ENCODE results near the gene VTI1B. TPM values are rescaled to one million over a fixed set of nuclear protein-coding genes. Genes with fewer than 3 reads are reported as not detected.

VTI1B gene
- total RNA-seq, 1 donor from 2014 or later = 125 TPM

DNA sequence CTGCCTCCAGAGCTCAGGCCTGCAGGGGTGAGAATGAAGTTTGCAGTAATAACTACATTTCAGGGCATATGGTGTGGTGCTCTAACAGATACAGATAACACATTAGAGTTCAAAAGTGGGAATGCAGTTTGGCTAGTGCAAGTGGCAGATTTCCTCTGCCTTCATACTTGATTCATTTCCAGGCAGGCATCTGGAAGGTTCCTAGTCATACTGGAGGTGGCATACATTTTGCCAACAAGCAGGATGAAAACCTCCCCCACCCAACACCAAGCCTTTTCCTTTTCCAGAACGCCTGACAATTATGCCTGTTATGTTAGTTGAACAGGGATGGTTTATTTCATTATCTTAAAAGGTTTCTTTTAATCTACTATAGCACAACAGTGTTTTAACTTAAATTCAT lies 24.3 kb downstream of the VTI1B start:
- Histone ChIP-seq H3K36me3 (peaks cover 84% of the 10 kb centered on the region), H3K27ac (replicated peaks) (no peak overlapping the region), H3K27me3 (ENCODE audit: low read depth) (no peaks in the 10 kb centered on the region), H3K4me1 (peaks cover 14% of the 10 kb centered on the region), H3K4me3 (no peak overlapping the region), H3K9me3 (replicated peaks) (no peaks in the 10 kb centered on the region)
- TF ChIP-seq, protein P1, sequence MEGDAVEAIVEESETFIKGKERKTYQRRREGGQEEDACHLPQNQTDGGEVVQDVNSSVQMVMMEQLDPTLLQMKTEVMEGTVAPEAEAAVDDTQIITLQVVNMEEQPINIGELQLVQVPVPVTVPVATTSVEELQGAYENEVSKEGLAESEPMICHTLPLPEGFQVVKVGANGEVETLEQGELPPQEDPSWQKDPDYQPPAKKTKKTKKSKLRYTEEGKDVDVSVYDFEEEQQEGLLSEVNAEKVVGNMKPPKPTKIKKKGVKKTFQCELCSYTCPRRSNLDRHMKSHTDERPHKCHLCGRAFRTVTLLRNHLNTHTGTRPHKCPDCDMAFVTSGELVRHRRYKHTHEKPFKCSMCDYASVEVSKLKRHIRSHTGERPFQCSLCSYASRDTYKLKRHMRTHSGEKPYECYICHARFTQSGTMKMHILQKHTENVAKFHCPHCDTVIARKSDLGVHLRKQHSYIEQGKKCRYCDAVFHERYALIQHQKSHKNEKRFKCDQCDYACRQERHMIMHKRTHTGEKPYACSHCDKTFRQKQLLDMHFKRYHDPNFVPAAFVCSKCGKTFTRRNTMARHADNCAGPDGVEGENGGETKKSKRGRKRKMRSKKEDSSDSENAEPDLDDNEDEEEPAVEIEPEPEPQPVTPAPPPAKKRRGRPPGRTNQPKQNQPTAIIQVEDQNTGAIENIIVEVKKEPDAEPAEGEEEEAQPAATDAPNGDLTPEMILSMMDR (IDR thresholded peaks at IDR 0.05; ENCODE audit: borderline replicate concordance) = no peak
- DNase-seq = no peak
- intact Hi-C loops (cut with micrococcal nuclease) = no loop called here

DNA sequence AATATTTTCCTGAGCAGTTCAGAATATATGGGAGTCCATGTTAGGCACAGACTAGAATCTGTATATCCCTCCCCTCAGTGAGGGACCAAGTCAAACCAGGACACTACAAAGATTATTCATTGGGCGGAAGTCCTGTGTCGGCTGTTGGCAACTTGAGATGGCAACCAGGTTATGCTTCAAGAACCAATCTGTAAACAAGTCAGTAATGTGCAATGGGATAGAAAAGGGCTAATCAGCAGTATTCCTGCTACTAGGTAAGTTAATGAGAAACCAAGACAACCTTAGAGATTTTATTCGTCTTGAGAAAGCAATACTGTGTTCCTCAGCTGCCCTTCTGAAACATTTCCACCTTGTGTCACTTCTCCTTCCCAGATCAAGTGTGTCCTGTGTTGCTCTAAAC lies 28.3 kb downstream of the VTI1B start:
- H3K27me3 ChIP-seq (ENCODE audit: low read depth) = no peaks in the 10 kb centered on the region
- no peak overlapping the region for H3K4me3 ChIP-seq
- intact Hi-C loops (cut with micrococcal nuclease) = no loop called here
- H3K9me3 ChIP-seq (replicated peaks) = no peaks in the 10 kb centered on the region
- TF ChIP-seq, protein P1 (IDR thresholded peaks at IDR 0.05; ENCODE audit: borderline replicate concordance) = no peak
- H3K4me1 ChIP-seq = peaks cover 16% of the 10 kb centered on the region
- no peak overlapping the region for H3K27ac ChIP-seq (replicated peaks)
- H3K36me3 ChIP-seq = peaks cover 45% of the 10 kb centered on the region
- DNase-seq = no peak

DNA sequence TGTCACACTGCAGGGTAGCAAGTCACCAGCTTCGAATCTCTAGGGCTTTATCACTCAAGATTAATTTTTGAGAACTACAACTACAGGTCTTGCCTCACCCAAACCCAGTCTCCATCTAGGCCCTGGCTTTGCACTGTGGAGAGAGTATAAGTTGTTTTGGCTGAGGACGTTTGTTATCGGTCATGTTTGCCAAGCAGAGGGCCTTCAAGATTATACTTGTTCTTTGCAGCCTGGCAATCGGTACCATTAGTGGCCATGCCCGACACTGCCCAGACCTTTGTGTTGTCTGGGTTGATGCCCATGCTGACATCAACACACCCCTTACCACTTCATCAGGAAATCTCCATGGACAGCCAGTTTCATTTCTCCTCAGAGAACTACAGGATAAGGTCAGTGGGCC lies 29.0 kb downstream of the VTI1B start:
- Histone ChIP-seq H3K9me3 (replicated peaks) (no peaks in the 10 kb centered on the region), H3K4me1 (peaks cover 12% of the 10 kb centered on the region), H3K27me3 (ENCODE audit: low read depth) (no peaks in the 10 kb centered on the region), H3K4me3 (no peak overlapping the region), H3K36me3 (peaks cover 38% of the 10 kb centered on the region), H3K27ac (replicated peaks) (peak overlapping the region; percentile 41)
- no peak for DNase-seq
- intact Hi-C loops (cut with micrococcal nuclease) = no loop called here
- TF ChIP-seq, protein P1 (IDR thresholded peaks at IDR 0.05; ENCODE audit: borderline replicate concordance) = no peak

DNA sequence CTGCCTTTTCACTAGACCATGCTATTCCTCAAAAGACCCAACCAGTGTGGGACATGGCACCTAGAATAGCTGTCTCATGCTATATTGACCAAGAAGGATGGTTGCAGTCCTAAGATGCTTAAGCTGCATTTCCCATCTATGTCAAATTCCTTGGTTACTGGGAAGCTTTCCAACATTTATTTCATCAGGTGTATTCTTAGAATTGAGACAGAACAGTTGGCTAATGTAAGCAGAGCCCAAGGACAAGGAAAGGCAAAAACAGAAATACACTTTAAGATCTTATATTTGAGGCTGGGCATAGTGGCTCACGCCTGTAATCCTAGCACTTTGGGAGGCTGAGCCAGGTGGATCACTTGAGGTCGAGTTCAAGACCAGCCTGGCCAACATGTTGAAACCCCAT lies 30.0 kb downstream of the VTI1B start:
- intact Hi-C loops (cut with micrococcal nuclease) = no loop called here
- Histone ChIP-seq H3K27ac (replicated peaks) (peak overlapping the region; percentile 41), H3K36me3 (peaks cover 28% of the 10 kb centered on the region), H3K27me3 (ENCODE audit: low read depth) (no peaks in the 10 kb centered on the region), H3K4me1 (peaks cover 6% of the 10 kb centered on the region), H3K9me3 (replicated peaks) (no peaks in the 10 kb centered on the region), H3K4me3 (no peak overlapping the region)
- DNase-seq = no peak
- TF ChIP-seq, protein P1 (IDR thresholded peaks at IDR 0.05; ENCODE audit: borderline replicate concordance) = no peak

DNA sequence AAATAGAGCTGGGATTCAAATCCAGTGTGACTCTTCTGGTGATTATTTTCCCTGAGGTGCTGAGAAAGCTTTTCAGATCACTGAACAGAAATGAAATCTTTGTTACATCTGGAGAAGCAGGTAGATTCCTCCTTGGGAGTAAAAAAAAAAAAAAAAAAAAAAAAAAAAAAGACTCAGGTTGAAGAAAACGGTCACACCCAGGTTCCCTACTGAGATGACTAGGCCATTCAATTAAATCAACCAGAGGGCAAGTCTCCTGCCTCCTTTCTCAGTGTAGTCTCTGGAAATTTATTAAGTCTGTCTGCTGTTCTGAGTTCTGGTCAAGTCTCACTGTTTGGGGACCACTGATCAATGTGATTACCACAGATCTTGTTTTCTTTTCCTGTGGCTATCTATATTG lies 30.7 kb downstream of the VTI1B start:
- H3K9me3 ChIP-seq (replicated peaks) = no peaks in the 10 kb centered on the region
- no peak overlapping the region for H3K27ac ChIP-seq (replicated peaks)
- TF ChIP-seq, protein P1 (IDR thresholded peaks at IDR 0.05; ENCODE audit: borderline replicate concordance) = no peak

More for the DNA sequence above, 30.7 kb downstream of the VTI1B start:
- H3K4me3 ChIP-seq = no peak overlapping the region
- no peak for DNase-seq
- peaks cover 21% of the 10 kb centered on the region for H3K36me3 ChIP-seq
- H3K4me1 ChIP-seq = peaks cover 6% of the 10 kb centered on the region
- intact Hi-C loops (cut with micrococcal nuclease) = no loop called here
- no peaks in the 10 kb centered on the region for H3K27me3 ChIP-seq (ENCODE audit: low read depth)

Measured in left ventricle myocardium inferior (tissue), 1 donor.